ENCODE measurements around the gene METTL25. TPM values are rescaled to one million over a fixed set of nuclear protein-coding genes. Genes with fewer than 3 reads are reported as not detected.

The METTL25 gene
- total RNA-seq, 1 experiment from 2014 or later, result 11.6 TPM

DNA sequence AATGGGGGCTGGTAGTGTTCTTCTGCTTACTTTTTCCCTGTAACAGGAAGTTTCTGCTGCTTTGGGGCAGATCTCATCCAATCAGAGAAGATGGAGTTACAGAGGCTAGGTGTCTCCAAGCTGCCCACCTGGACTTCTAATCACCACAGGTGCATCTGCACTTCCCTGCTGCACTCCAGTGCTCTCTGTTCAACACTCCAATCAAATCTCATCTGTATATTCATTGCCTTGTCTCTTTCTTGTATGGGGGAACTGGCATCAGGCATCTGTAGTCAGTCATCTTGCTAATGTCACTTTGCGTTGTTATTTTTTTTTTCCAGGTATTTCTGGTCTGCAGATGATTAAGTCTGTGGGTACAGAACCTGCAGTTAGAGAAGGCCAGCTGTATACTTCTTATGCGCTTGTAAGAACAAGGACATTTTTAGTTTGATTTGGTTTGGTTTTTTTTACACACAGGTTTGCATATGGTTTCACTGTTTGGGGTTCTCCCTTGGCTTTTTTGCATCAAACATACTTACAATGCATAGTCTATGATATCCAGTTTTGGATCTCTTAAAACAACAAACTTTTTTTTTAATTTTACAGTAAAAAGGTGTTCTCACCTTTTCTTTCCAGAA is 116.0 kb downstream of the METTL25 start:
- no peak overlapping the region for H3K27ac ChIP-seq (ENCODE audit: insufficient read length, low read depth, low read length)
- Mint-ChIP-seq H3K27ac (0 out of 7 replicates have a peak overlapping the region, but pooled peaks of 1 of the 3 experiments have one; percentile 25), H3K9me3 (no peaks in the 10 kb centered on the region; a peak in 1 of 5 replicates), H3K27me3 (ENCODE audit: low read depth) (no peaks in the 10 kb centered on the region), H3K4me1 (peaks cover 2% of the 10 kb centered on the region in 2 experiments), H3K36me3 (ENCODE audit: insufficient read depth in 1 of 3, low read depth in 3 of 3) (peaks cover 0 to 5% (median 1%) of the 10 kb centered on the region in 3 experiments; a peak in 2 of 7 replicates), H3K4me3 (no peak overlapping the region)
- H3K18ac ChIP-seq (ENCODE audit: insufficient read length, low read depth, low read length), result no peak overlapping the region
- no peak overlapping the region for H4K8ac ChIP-seq (replicated peaks; ENCODE audit: insufficient read length, low read depth, low read length)
- no peak overlapping the region for H2AFZ ChIP-seq (ENCODE audit: low read length)
- no peak overlapping the region for H3K23ac ChIP-seq (ENCODE audit: insufficient read length, low read depth, low read length)
- no peaks in the 10 kb centered on the region for H4K20me1 ChIP-seq (ENCODE audit: control insufficient read depth, insufficient read depth, insufficient read length)
- H3T11ph ChIP-seq (ENCODE audit: low read length), result no peak overlapping the region
- H3K14ac ChIP-seq (ENCODE audit: insufficient read depth, low read length), result no peak overlapping the region
- no peaks in the 10 kb centered on the region for H3K79me1 ChIP-seq (ENCODE audit: insufficient read depth, low read depth, low read length, poor library complexity, severe bottlenecking)
- H3K9ac ChIP-seq (ENCODE audit: extremely low read depth, insufficient read length, low read length), result no peak overlapping the region
- no peak overlapping the region for H4K91ac ChIP-seq (ENCODE audit: insufficient read length, low read depth, low read length)
- H4K5ac ChIP-seq (ENCODE audit: insufficient read length, low read depth, low read length), result no peak overlapping the region
- H3K23me2 ChIP-seq (ENCODE audit: insufficient read length, low read depth, low read length, poor library complexity, severe bottlenecking), result no peaks in the 10 kb centered on the region
- no peak overlapping the region for H3K56ac ChIP-seq (ENCODE audit: insufficient read length, low read depth, low read length)
- H3K4ac ChIP-seq (ENCODE audit: low read depth, low read length), result no peak overlapping the region
- no peaks in the 10 kb centered on the region for H3K4me1 ChIP-seq (ENCODE audit: insufficient read depth, low read length)
- H2BK12ac ChIP-seq (ENCODE audit: insufficient read length, low read depth, low read length), result no peak overlapping the region
- no CpG with 5 or more reads among the region's 2 CpGs for whole genome bisulfite sequencing (ENCODE audit: extremely low coverage, insufficient read length, low lambda C conversion rate)
- no peak overlapping the region for H2BK5ac ChIP-seq (ENCODE audit: insufficient read length, low read length)
- H2AK5ac ChIP-seq (ENCODE audit: insufficient read length, low read length), result no peak overlapping the region
- H3K27me3 ChIP-seq (ENCODE audit: insufficient read depth, low read length), result no peaks in the 10 kb centered on the region
- no peak overlapping the region for H3K4me2 ChIP-seq (ENCODE audit: insufficient read depth, insufficient read length, low read length)
- H2BK15ac ChIP-seq (ENCODE audit: low read depth, low read length), result no peak overlapping the region
- H3K79me2 ChIP-seq (ENCODE audit: insufficient read depth, low read length), result no peaks in the 10 kb centered on the region
- DNase-seq, result no peak
- H3K9me3 ChIP-seq (ENCODE audit: control insufficient read depth, low read depth, low read length), result no peaks in the 10 kb centered on the region
- TF ChIP-seq, protein P1, sequence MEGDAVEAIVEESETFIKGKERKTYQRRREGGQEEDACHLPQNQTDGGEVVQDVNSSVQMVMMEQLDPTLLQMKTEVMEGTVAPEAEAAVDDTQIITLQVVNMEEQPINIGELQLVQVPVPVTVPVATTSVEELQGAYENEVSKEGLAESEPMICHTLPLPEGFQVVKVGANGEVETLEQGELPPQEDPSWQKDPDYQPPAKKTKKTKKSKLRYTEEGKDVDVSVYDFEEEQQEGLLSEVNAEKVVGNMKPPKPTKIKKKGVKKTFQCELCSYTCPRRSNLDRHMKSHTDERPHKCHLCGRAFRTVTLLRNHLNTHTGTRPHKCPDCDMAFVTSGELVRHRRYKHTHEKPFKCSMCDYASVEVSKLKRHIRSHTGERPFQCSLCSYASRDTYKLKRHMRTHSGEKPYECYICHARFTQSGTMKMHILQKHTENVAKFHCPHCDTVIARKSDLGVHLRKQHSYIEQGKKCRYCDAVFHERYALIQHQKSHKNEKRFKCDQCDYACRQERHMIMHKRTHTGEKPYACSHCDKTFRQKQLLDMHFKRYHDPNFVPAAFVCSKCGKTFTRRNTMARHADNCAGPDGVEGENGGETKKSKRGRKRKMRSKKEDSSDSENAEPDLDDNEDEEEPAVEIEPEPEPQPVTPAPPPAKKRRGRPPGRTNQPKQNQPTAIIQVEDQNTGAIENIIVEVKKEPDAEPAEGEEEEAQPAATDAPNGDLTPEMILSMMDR (conservative IDR thresholded peaks at IDR 0.05), result no peak
- H2BK120ac ChIP-seq (ENCODE audit: low read depth, low read length, poor library complexity, severe bottlenecking), result no peak overlapping the region
- H2BK20ac ChIP-seq (ENCODE audit: low read depth, low read length, poor library complexity, severe bottlenecking), result no peak overlapping the region
